Fibroblast of pulmonary artery (primary cell): ENCODE results near the gene MFGE8.

ENCODE experiments used
- DNase-seq: peaks from one replicate; pipeline ENCODE4 v3.0.0-alpha.2; 2010; ENCODE audit warnings: low read depth
- H3K4me3 ChIP-seq: replicated peaks from 2 replicates; pipeline ENCODE4 v1.5.1; 2011; ENCODE audit warnings: low read depth, mild to moderate bottlenecking, control low read depth, low read length, moderate library complexity
- CTCF ChIP-seq: IDR thresholded peaks from 2 replicates; pipeline ENCODE4 v1.5.1; 2011; ENCODE audit warnings: mild to moderate bottlenecking, control low read depth, low read length, inconsistent platforms; ENCODE audit errors: missing control alignments

Gene MFGE8

GRCh38 chr15:88913017-88913849 is at the start of gene MFGE8:
TSS of gene MFGE8 (minus strand) at chr15:88913379. CDS start at chr15:88913319, 60 bp downstream.
- DNase-seq, result peak; percentile 68
- H3K4me3 ChIP-seq, result peak within 1 kb of the TSS; percentile 88

GRCh38 chr15:88959445-88959844 is 46.3 kb upstream of the MFGE8 start:
- no peak for DNase-seq
- no peak overlapping the region for H3K4me3 ChIP-seq
- no peak for TF ChIP-seq CTCF

More at GRCh38 chr15:88913017-88913849, at the start of gene MFGE8:
- no peak for TF ChIP-seq CTCF

GRCh38 chr15:88956906-88957305 is 43.7 kb upstream of the MFGE8 start:
- DNase-seq, result no peak
- H3K4me3 ChIP-seq, result no peak overlapping the region
- TF ChIP-seq CTCF, result no peak

GRCh38 chr15:88956263-88956662 is 43.1 kb upstream of the MFGE8 start:
- no peak for TF ChIP-seq CTCF

GRCh38 chr15:88954431-88955277 is 41.5 kb upstream of the MFGE8 start:
- no peak for TF ChIP-seq CTCF
- DNase-seq, result peak; percentile 68
- H3K4me3 ChIP-seq, result no peak overlapping the region

More at GRCh38 chr15:88956263-88956662, 43.1 kb upstream of the MFGE8 start:
- DNase-seq, result no peak
- no peak overlapping the region for H3K4me3 ChIP-seq

- no peak overlapping the region for H3K4me3 ChIP-seq
- TF ChIP-seq CTCF, result no peak
- no peak for DNase-seq
Measured at GRCh38 chr15:88950600-88951160, 37.5 kb upstream of the MFGE8 start.
